AG04449 (cell line): Measurements from ENCODE around the gene TSBP1.
"Not testable (repeated sequence)": the region's sequence is repeated elsewhere in the genome, so short reads cannot be mapped to it uniquely, and the experiment has no call there.

Source experiments
- CTCF ChIA-PET: fragments of 350-600 bp; formaldehyde crosslinking; extraction: SDS; loops from one replicate; lab custom pipeline; 2021; ENCODE audit warnings: antibody characterized with exemption; lab: Yijun Ruan, JAX
- POLR2A ChIA-PET: fragments of 400-600, 350-600 bp; formaldehyde crosslinking; extraction: SDS; loops from one replicate; lab custom pipeline; 2020; ENCODE audit warnings: antibody characterized with exemption, inconsistent platforms; lab: Yijun Ruan, JAX
- DNase-seq: peaks from one replicate; pipeline ENCODE4 v3.0.0-alpha.2; 2010; ENCODE audit warnings: low read depth, low spot score
- H3K4me3 ChIP-seq: 2 replicates; pipeline ENCODE4 v1.5.1; 2011; ENCODE audit warnings: low read depth, mild to moderate bottlenecking, control low read depth, low read length
- TF ChIP-seq, protein P1 (sequence below): IDR thresholded peaks from one replicate; pipeline ENCODE4 v1.5.1; 2011; ENCODE audit warnings: mild to moderate bottlenecking, moderate library complexity, low read length, control low read depth, inconsistent platforms; ENCODE audit not compliant: insufficient read depth; ENCODE audit errors: missing control alignments

TSBP1 gene

GRCh38 chr6:32290886-32291450 is 80.7 kb downstream of the TSBP1 start:
- no peak overlapping the region for H3K4me3 ChIP-seq
- ChIA-PET CTCF (no interaction called here), POLR2A (no interaction called here)
- no peak for DNase-seq
- TF ChIP-seq, protein P1, sequence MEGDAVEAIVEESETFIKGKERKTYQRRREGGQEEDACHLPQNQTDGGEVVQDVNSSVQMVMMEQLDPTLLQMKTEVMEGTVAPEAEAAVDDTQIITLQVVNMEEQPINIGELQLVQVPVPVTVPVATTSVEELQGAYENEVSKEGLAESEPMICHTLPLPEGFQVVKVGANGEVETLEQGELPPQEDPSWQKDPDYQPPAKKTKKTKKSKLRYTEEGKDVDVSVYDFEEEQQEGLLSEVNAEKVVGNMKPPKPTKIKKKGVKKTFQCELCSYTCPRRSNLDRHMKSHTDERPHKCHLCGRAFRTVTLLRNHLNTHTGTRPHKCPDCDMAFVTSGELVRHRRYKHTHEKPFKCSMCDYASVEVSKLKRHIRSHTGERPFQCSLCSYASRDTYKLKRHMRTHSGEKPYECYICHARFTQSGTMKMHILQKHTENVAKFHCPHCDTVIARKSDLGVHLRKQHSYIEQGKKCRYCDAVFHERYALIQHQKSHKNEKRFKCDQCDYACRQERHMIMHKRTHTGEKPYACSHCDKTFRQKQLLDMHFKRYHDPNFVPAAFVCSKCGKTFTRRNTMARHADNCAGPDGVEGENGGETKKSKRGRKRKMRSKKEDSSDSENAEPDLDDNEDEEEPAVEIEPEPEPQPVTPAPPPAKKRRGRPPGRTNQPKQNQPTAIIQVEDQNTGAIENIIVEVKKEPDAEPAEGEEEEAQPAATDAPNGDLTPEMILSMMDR, result no peak

DNA sequence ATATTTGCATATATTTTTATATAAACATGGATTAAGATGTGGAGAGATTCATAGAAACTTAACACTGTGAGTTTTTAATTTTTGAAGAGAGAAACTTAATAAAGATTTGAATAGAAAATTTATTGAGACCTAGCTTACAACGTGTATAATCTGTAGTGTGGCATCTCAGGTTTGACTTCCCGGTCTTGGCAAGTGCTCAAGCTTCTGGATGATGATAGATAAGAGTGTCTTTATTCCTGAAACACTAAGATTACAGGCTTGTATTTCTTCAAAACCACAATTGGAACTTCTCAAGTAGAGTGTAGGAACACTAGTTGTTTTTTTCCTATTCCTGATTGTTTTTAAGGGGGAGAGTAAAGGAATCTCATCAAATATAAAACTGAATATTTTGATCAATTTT is 83.3 kb downstream of the TSBP1 start:
- DNase-seq, result no peak
- POLR2A ChIA-PET, result no interaction called here
- CTCF ChIA-PET, result no interaction called here
- TF ChIP-seq, protein P1, result no peak
- H3K4me3 ChIP-seq, result no peak overlapping the region

- CTCF ChIA-PET, result interaction anchor here (0.7 kb wide), 1 partner anchor 19 kb away, joined by 4 read pairs; no protein-coding TSS in a partner anchor
- DNase-seq, POLR2A ChIA-PET, H3K4me3 ChIP-seq: not testable (repeated sequence)
These were observed 97.7 kb downstream of the TSBP1 start for GRCh38 chr6:32273801-32274577.

DNA sequence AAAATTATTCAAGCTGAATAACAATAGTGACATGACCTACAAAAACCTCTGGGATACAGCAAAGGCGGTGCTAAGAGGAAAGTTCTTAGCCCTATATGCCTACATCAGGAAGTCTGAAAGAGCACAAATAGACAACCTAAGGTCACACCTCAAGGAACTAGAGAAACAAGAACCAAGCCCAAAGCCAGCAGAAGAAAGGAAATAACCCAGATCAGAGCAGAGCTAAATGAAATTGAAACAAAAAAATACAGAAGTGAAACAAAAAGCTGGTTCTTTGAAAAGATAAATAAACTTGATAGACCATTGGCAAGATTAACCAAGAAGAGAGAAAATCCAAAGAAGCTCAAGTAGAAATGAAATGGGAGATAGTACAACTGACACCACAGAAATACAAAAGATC is 100.3 kb downstream of the TSBP1 start:
- CTCF ChIA-PET, result interaction anchor here (1.6 kb wide), 1 partner anchor 23 kb away, joined by 3 read pairs; no protein-coding TSS in a partner anchor
- H3K4me3 ChIP-seq, result no peak overlapping the region
- POLR2A ChIA-PET, result no interaction called here
- TF ChIP-seq, protein P1, result no peak
- no peak for DNase-seq

- CTCF ChIA-PET, result interaction anchor here (0.9 kb wide), 1 partner anchor 12 kb away, joined by 4 read pairs; no protein-coding TSS in a partner anchor
- H3K4me3 ChIP-seq, POLR2A ChIA-PET, DNase-seq: not testable (repeated sequence)
These were observed 103.2 kb downstream of the TSBP1 start for GRCh38 chr6:32268459-32268858.

GRCh38 chr6:32267035-32267434 is 104.7 kb downstream of the TSBP1 start:
- TF ChIP-seq, protein P1, result no peak
- CTCF ChIA-PET, result no interaction called here
- POLR2A ChIA-PET, result no interaction called here
- no peak overlapping the region for H3K4me3 ChIP-seq
- no peak for DNase-seq

DNA sequence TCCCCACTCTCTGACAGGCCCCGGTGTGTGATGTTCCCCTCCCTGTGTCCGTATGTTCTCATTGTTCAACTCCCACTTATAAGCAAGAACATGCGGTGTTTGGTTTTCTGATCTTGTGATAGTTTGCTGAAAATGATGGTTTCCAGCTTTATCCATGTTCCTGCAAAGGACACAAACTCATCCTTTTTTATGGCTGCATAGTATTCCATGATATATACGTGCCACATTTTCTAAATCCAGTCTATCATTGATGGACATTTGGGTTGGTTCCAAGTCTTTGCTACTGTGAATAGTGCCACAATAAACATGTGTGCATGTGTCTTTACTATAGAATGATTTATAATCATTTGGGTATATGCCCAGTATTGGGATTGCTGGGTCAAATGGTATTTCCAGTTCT is 114.4 kb downstream of the TSBP1 start:
- CTCF ChIA-PET, result interaction anchor here (0.6 to 1.1 kb wide), 2 partner anchors 11 to 433 kb away, joined by 3 to 4 read pairs; no protein-coding TSS in a partner anchor
- H3K4me3 ChIP-seq, DNase-seq, POLR2A ChIA-PET: not testable (repeated sequence)
